Thoracic aorta (tissue), 2 donors: ENCODE measurements around the gene MAN1B1. TPM values are rescaled to one million over a fixed set of nuclear protein-coding genes. Genes with fewer than 3 reads are reported as not detected.

ENCODE experiments used
- ATAC-seq: fragments of 150-250 bp; one replicate; pipeline ENCODE4 v1.8.0; 2017; ENCODE audit warnings: low read depth; ENCODE audit not compliant: insufficient number of reproducible peaks, low FRiP score
- DNase-seq: peaks from one replicate; pipeline ENCODE4 v3.0.0-alpha.2; 2020; ENCODE audit warnings: low spot score
- H3K27ac ChIP-seq, 2 donors: fragments of 200-600 bp; sonication (generic); 1 replicate in 1 of 2; 2 replicates in 1 of 2; pipeline ENCODE4 v1.5.1; 2016; ENCODE audit warnings: mild to moderate bottlenecking in 2 of 2, moderate library complexity in 2 of 2
- H3K27me3 ChIP-seq: fragments of 200-600 bp; sonication (generic); replicated peaks from 2 replicates; pipeline ENCODE4 v1.6.0; 2016; ENCODE audit warnings: mild to moderate bottlenecking; ENCODE audit not compliant: insufficient read depth
- H3K36me3 ChIP-seq: fragments of 200-600 bp; sonication (generic); one replicate; pipeline ENCODE4 v1.5.1; 2016
- H3K4me1 ChIP-seq, 2 donors: fragments of 200-600 bp; sonication (generic); 1 replicate in 1 of 2; 2 replicates in 1 of 2; pipeline versions ENCODE4 v1.5.1 to v1.6.0; 2016; ENCODE audit warnings: low read depth in 2 of 2, mild to moderate bottlenecking in 1 of 2; ENCODE audit not compliant: control insufficient read depth in 1 of 2
- H3K4me3 ChIP-seq: fragments of 200-600 bp; sonication (generic); 2 replicates; pipeline ENCODE4 v1.5.1; 2016; ENCODE audit warnings: mild to moderate bottlenecking
- H3K9me3 ChIP-seq: fragments of 200-600 bp; sonication (generic); 2 replicates; pipeline ENCODE4 v1.5.1; 2016
- CTCF ChIP-seq: fragments of 200-600 bp; sonication (generic); IDR thresholded peaks from one replicate; pipeline ENCODE4 v1.5.1; 2019; ENCODE audit warnings: antibody characterized with exemption
- total RNA-seq, 2 donors: library from RNA; depleted of rRNA; stranded (reverse); fragments of >200 nt; gene quantifications; one replicate each; pipeline versions ENCODE4 v1.1.0 to v1.2.3, GENCODE V29; 2016

The MAN1B1 gene
- total RNA-seq, 2 donors from 2014 or later, result 32.9 to 52.9 TPM

GRCh38 chr9:137084526-137084925 lies 2.3 kb upstream of the MAN1B1 start:
- H3K9me3 ChIP-seq, result no peaks in the 10 kb centered on the region
- DNase-seq (no peak), ATAC-seq (no peak)
- TF ChIP-seq CTCF, result no peak
- no peak overlapping the region for H3K27ac ChIP-seq
- peaks cover 8% of the 10 kb centered on the region for H3K36me3 ChIP-seq
- no peaks in the 10 kb centered on the region for H3K27me3 ChIP-seq
- no peak overlapping the region for H3K4me3 ChIP-seq
- peaks cover 12 to 29% of the 10 kb centered on the region in 2 donors for H3K4me1 ChIP-seq

GRCh38 chr9:137085920-137086530 lies 760 bp upstream of the MAN1B1 start:
- H3K4me1 ChIP-seq, result peaks cover 12 to 29% of the 10 kb centered on the region in 2 donors

GRCh38 chr9:137087409-137087925 lies 682 bp downstream of the MAN1B1 start:
- DNase-seq (no peak), ATAC-seq (no peak)
- Histone ChIP-seq H3K36me3 (no peaks in the 10 kb centered on the region), H3K4me3 (peak overlapping the region; percentile 87), H3K9me3 (no peaks in the 10 kb centered on the region), H3K4me1 (peaks cover 12 to 29% of the 10 kb centered on the region in 2 donors), H3K27ac (peak overlapping the region; percentile 85 to 91), H3K27me3 (no peaks in the 10 kb centered on the region)
- no peak for TF ChIP-seq CTCF

More at GRCh38 chr9:137085920-137086530, 760 bp upstream of the MAN1B1 start:
- Histone ChIP-seq H3K36me3 (no peaks in the 10 kb centered on the region), H3K27me3 (no peaks in the 10 kb centered on the region), H3K27ac (peak overlapping the region; percentile 68 to 91), H3K9me3 (no peaks in the 10 kb centered on the region), H3K4me3 (peak overlapping the region; percentile 87)
- no peak for TF ChIP-seq CTCF
- DNase-seq (no peak), ATAC-seq (no peak)

- Histone ChIP-seq H3K36me3 (no peaks in the 10 kb centered on the region), H3K27me3 (no peaks in the 10 kb centered on the region), H3K4me1 (peaks cover 12 to 27% of the 10 kb centered on the region in 2 donors), H3K4me3 (no peak overlapping the region), H3K9me3 (no peaks in the 10 kb centered on the region), H3K27ac (no peak overlapping the region)
- DNase-seq, result no peak
- ATAC-seq, result no peak
- TF ChIP-seq CTCF, result no peak
These were observed 1.3 kb downstream of the MAN1B1 start for GRCh38 chr9:137088121-137088520.

GRCh38 chr9:137089232-137089947 lies 2.6 kb downstream of the MAN1B1 start:
- no peak for TF ChIP-seq CTCF
- H3K4me3 ChIP-seq, result no peak overlapping the region
- no peak for ATAC-seq
- no peak overlapping the region for H3K27ac ChIP-seq
- DNase-seq, result no peak
- H3K9me3 ChIP-seq, result no peaks in the 10 kb centered on the region
- peaks cover 12 to 20% of the 10 kb centered on the region in 2 donors for H3K4me1 ChIP-seq
- no peaks in the 10 kb centered on the region for H3K36me3 ChIP-seq
- H3K27me3 ChIP-seq, result no peaks in the 10 kb centered on the region
